B cell (primary cell): ENCODE data around the gene SNTG2. TPM values are rescaled to one million over a fixed set of nuclear protein-coding genes. Genes with fewer than 3 reads are reported as not detected.
"Not testable (repeated sequence)": the region's sequence is repeated elsewhere in the genome, so short reads cannot be mapped to it uniquely, and the experiment has no call there.

Experiments
- ATAC-seq: fragments of 200-7000 bp; cut with Tn5 transposase; one replicate; pipeline ENCODE4 v1.10.0; 2021; ENCODE audit warnings: low read depth, mild to moderate bottlenecking, moderate number of reproducible peaks, moderate library complexity
- CTCF ChIA-PET: fragments of 350-600 bp; sonication (Branson Sonifier 250); formaldehyde crosslinking; loops from one replicate; lab custom pipeline; 2021; ENCODE audit warnings: antibody characterized with exemption, inconsistent platforms; lab: Charles Lee
- POLR2A ChIA-PET: fragments of 350-600 bp; sonication (Branson Sonifier 250); formaldehyde crosslinking; loops from one replicate; lab custom pipeline; 2021; ENCODE audit warnings: antibody characterized with exemption; lab: Charles Lee
- DNase-seq: peaks from one replicate; pipeline ENCODE4 v3.0.0; 2013
- H2AFZ ChIP-seq: 2 replicates; pipeline ENCODE4 v1.6.1; 2012; ENCODE audit warnings: mild to moderate bottlenecking, low read depth, low read length; ENCODE audit not compliant: insufficient read depth, poor library complexity, severe bottlenecking
- H3K27ac ChIP-seq, 2 donors: 1 replicate in 1 of 2; 2 replicates in 1 of 2; pipeline ENCODE4 v1.5.1; 2012 to 2013; ENCODE audit warnings: low read length in 2 of 2, mild to moderate bottlenecking in 2 of 2, moderate library complexity in 1 of 2
- H3K27me3 ChIP-seq, 4 experiments: fragments of 200-600 bp in 1 of 4; sonication (generic) in 1 of 4; replicated peaks in 1 of 4; 1 replicate in 2 of 4; 2 replicates in 2 of 4; pipeline versions ENCODE4 v1.6.1 to v1.7.0; 2013 to 2016; ENCODE audit warnings: low read length in 3 of 4, mild to moderate bottlenecking in 2 of 4, mixed read lengths in 1 of 4, moderate library complexity in 1 of 4; ENCODE audit not compliant: insufficient read depth in 4 of 4, control insufficient read depth in 3 of 4; ENCODE audit errors: control extremely low read depth in 1 of 4
- H3K36me3 ChIP-seq, 2 experiments: replicated peaks in 1 of 2; 1 replicate in 1 of 2; 2 replicates in 1 of 2; pipeline versions ENCODE4 v1.6.1 to v1.7.1; 2013; ENCODE audit warnings: low read length in 1 of 2; ENCODE audit not compliant: insufficient read depth in 2 of 2, control insufficient read depth in 1 of 2; ENCODE audit errors: control extremely low read depth in 1 of 2, extremely low read depth in 1 of 2
- H3K4me1 ChIP-seq, 2 donors: fragments of 200-600 bp in 1 of 2; sonication (generic) in 1 of 2; 1 replicate in 1 of 2; 2 replicates in 1 of 2; pipeline versions ENCODE4 v1.5.1 to v1.6.1; 2013 to 2017; ENCODE audit warnings: low read length in 2 of 2; ENCODE audit not compliant: control insufficient read depth in 2 of 2, insufficient read depth in 2 of 2
- H3K4me2 ChIP-seq: replicated peaks from 2 replicates; pipeline ENCODE3; 2012; ENCODE audit warnings: mild to moderate bottlenecking, low read depth, low read length; ENCODE audit not compliant: poor library complexity, severe bottlenecking
- H3K4me3 ChIP-seq, 5 experiments: fragments of 200-600 bp in 1 of 5; sonication (generic) in 1 of 5; 1 replicate in 3 of 5; 2 replicates in 2 of 5; pipeline versions ENCODE4 v1.5.1 to v1.7.0; 2011 to 2016; ENCODE audit warnings: low read length in 4 of 5, mild to moderate bottlenecking in 4 of 5, low read depth in 2 of 5, control low read depth in 1 of 5, moderate library complexity in 1 of 5; ENCODE audit not compliant: insufficient read depth in 1 of 5; ENCODE audit errors: control extremely low read depth in 1 of 5, extremely low read depth in 1 of 5
- H3K79me2 ChIP-seq: fragments of 200-600 bp; sonication (generic); one replicate; pipeline ENCODE4 v1.6.0; 2016; ENCODE audit warnings: low read length; ENCODE audit not compliant: control insufficient read depth, insufficient read depth
- H3K9ac ChIP-seq: fragments of 200-600 bp; sonication (generic); 2 replicates; pipeline ENCODE4 v1.6.1; 2017; ENCODE audit warnings: mild to moderate bottlenecking, low read length, moderate library complexity
- H3K9me3 ChIP-seq, 3 donors: one replicate each; pipeline versions ENCODE4 v1.6.1 to v1.7.1; 2013; ENCODE audit warnings: low read length in 2 of 3; ENCODE audit not compliant: control insufficient read depth in 2 of 3, insufficient read depth in 1 of 3; ENCODE audit errors: control extremely low read depth in 1 of 3
- H4K20me1 ChIP-seq: 2 replicates; pipeline ENCODE4 v1.6.0; 2012; ENCODE audit warnings: mild to moderate bottlenecking, low read length; ENCODE audit not compliant: insufficient read depth, control insufficient read depth, poor library complexity, severe bottlenecking
- H3K27ac Mint-ChIP-seq: one replicate; pipeline ENCODE4 v1.8.0; 2021; ENCODE audit warnings: mixed read lengths
- H3K27me3 Mint-ChIP-seq: one replicate; pipeline ENCODE4 v1.8.0; 2021; ENCODE audit warnings: mixed read lengths
- H3K4me1 Mint-ChIP-seq: one replicate; pipeline ENCODE4 v1.8.0; 2021; ENCODE audit warnings: mixed read lengths
- H3K4me3 Mint-ChIP-seq: one replicate; pipeline ENCODE4 v1.8.0; 2021; ENCODE audit warnings: mixed read lengths
- H3K9me3 Mint-ChIP-seq: one replicate; pipeline ENCODE4 v1.8.0; 2022; ENCODE audit warnings: mixed read lengths; ENCODE audit not compliant: insufficient read depth
- EZH2 ChIP-seq: IDR thresholded peaks from 2 replicates; pipeline ENCODE4 v1.6.1; 2012; ENCODE audit warnings: borderline replicate concordance, low read depth, mild to moderate bottlenecking, moderate library complexity, low read length; ENCODE audit not compliant: insufficient read depth, poor library complexity, severe bottlenecking
- WGBS: methylation state at CpG from one replicate; pipeline ENCODE4 v1.1.5; 2013; ENCODE audit warnings: missing lambda C conversion rate; ENCODE audit not compliant: insufficient coverage; 5-methylcytosine and 5-hydroxymethylcytosine counted together
- intact Hi-C: fragments of 100-400 bp; cut with micrococcal nuclease; formaldehyde crosslinking; loops from one replicate; pipeline ENCODE4 v1.10.0; 2022
- polyA plus RNA-seq: library from polyadenylated mRNA; depleted of rRNA; stranded (reverse); fragments of >200 nt; gene quantifications from 2 replicates; pipeline ENCODE4 v1.2.3, GENCODE V29; 2012
- total RNA-seq, 2 donors: library from RNA; stranded (reverse); fragments of 120-200 nt in 1 of 2; gene quantifications; 1 replicate in 1 of 2; 2 replicates in 1 of 2; pipeline versions ENCODE4 v1.2.3 to v1.2.4, GENCODE V29; 2013 to 2022
- TF ChIP-seq, protein P1 (sequence below): fragments of 200-600 bp; IDR thresholded peaks from one replicate; pipeline ENCODE4 v1.8.0; 2022; ENCODE audit warnings: antibody characterized with exemption, mild to moderate bottlenecking

SNTG2 gene
- total and polyA plus RNA-seq, 2 donors (not counting 1 experiment from before 2014, with no cell fraction given): 2.1 to 2.4 TPM

GRCh38 chr2:1414121-1414520 is 463.5 kb downstream of the SNTG2 start:
- CTCF ChIA-PET: no interaction called here
- no peak overlapping the region for H3K27ac Mint-ChIP-seq
- no peak overlapping the region for H3K9ac ChIP-seq

GRCh38 chr2:1414901-1415300 is 464.3 kb downstream of the SNTG2 start:
- WGBS: 91% methylated on average over 11 of the region's 11 CpGs
- CTCF ChIA-PET, H3K9me3 ChIP-seq: not testable (repeated sequence)

More at GRCh38 chr2:1414121-1414520, 463.5 kb downstream of the SNTG2 start:
- ATAC-seq (no peak), DNase-seq (no peak)
- Histone ChIP-seq H3K36me3 (no peaks in the 10 kb centered on the region), H3K9me3 (no peaks in the 10 kb centered on the region), H3K27ac (no peak overlapping the region), H3K4me3 (no peak overlapping the region), H4K20me1 (no peaks in the 10 kb centered on the region), H2AFZ (no peak overlapping the region), H3K27me3 (no peaks in the 10 kb centered on the region), H3K4me1 (no peaks in the 10 kb centered on the region), H3K4me2 (no peak overlapping the region), H3K79me2 (no peaks in the 10 kb centered on the region)
- no peak for TF ChIP-seq EZH2
- TF ChIP-seq, protein P1, sequence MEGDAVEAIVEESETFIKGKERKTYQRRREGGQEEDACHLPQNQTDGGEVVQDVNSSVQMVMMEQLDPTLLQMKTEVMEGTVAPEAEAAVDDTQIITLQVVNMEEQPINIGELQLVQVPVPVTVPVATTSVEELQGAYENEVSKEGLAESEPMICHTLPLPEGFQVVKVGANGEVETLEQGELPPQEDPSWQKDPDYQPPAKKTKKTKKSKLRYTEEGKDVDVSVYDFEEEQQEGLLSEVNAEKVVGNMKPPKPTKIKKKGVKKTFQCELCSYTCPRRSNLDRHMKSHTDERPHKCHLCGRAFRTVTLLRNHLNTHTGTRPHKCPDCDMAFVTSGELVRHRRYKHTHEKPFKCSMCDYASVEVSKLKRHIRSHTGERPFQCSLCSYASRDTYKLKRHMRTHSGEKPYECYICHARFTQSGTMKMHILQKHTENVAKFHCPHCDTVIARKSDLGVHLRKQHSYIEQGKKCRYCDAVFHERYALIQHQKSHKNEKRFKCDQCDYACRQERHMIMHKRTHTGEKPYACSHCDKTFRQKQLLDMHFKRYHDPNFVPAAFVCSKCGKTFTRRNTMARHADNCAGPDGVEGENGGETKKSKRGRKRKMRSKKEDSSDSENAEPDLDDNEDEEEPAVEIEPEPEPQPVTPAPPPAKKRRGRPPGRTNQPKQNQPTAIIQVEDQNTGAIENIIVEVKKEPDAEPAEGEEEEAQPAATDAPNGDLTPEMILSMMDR: no peak
- H3K27me3 Mint-ChIP-seq: peaks cover 5% of the 10 kb centered on the region
- POLR2A ChIA-PET: no interaction called here
- 87% methylated on average over 12 of the region's 13 CpGs for WGBS
- intact Hi-C loops: no loop called here
- H3K4me3 Mint-ChIP-seq: no peak overlapping the region
- H3K4me1 Mint-ChIP-seq: no peaks in the 10 kb centered on the region
- H3K9me3 Mint-ChIP-seq: no peaks in the 10 kb centered on the region

More at GRCh38 chr2:1414901-1415300, 464.3 kb downstream of the SNTG2 start:
- H4K20me1 ChIP-seq, H3K36me3 ChIP-seq, H3K4me3 Mint-ChIP-seq, DNase-seq, H3K4me3 ChIP-seq, H2AFZ ChIP-seq, POLR2A ChIA-PET, H3K27me3 Mint-ChIP-seq, H3K79me2 ChIP-seq, intact Hi-C loops, H3K4me1 ChIP-seq, H3K27me3 ChIP-seq, H3K4me1 Mint-ChIP-seq, H3K4me2 ChIP-seq, H3K9me3 Mint-ChIP-seq, H3K27ac ChIP-seq, H3K27ac Mint-ChIP-seq, H3K9ac ChIP-seq, ATAC-seq: not testable (repeated sequence)
